Measurements from ENCODE around the gene EIPR1.

The EIPR1 gene

DNA sequence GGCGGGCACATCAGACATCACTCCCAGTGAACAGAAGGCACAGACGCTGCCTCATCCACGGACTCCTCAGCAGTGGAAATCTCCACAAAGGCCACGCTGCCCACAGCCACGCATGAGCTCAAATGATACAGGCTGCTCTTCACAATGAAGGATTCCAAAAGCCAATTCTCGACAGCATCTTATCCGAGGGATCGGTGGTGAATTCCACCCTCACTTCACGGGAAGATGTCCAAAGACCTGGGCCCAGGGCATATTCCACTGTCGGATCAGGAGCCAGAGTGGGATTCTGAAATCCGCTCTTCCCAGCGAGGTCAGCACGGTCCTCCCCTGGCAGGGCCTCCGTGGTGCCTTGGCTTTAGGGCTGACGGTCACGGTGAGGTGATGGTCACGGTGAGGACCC is 55.8 kb downstream of the EIPR1 start:
- no peak for DNase-seq

GRCh38 chr2:3320910-3321605 is 56.6 kb downstream of the EIPR1 start:
- DNase-seq: no peak

- no peak for DNase-seq
Measured at GRCh38 chr2:3319745-3320566, 57.7 kb downstream of the EIPR1 start.

DNA sequence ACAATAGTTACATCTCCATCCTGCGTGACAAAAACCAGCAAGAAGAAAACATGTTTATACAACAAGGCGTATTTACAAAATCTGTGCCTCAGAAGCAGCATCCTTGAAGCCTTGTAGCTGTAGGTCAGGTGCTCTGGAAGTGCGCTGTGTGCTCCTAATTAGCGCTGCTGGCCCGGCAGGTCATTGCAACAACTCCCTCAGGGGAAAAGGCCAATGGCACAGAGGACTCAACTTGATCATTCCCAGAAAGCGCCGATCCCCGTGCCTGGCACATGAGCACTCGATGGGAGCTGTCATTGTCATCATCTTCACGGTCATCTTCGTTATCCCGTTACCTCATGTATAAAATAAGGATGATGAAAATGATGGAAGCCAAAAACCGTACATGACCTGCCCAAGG is 58.5 kb downstream of the EIPR1 start:
- no peak for DNase-seq

DNA sequence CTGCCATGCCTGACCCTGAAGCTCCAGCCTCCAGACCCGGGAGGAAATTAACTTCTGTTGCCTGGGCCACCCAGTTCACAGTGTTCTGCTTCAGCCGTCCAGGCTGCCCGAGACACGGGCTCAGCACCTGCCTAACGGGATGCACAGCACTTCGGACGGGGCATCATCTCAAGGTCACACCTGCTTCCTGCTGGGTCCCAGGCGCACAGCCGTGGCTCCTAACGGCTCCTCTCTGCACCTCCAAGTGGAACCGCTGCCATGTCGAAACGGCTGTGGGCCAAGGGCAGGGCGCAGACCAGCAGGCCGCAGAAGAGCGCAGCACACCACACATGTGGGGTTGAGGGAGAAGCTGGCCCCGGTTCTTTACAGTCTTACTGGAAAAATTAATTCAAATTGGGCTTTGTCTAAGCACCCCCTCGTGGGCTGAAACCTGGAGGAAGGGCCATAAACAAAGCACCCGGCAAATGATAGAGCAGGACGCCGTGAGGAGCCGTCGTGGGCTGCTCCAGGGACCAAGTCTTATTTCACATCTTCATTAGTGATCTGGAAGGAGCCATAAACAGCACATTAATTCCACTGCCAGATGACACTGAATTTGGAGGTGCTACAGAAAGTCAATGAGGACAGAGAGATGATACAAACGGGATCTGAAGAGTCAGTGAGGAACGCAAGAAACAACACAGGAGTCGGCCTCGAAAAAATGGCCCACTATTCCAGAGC is 59.6 kb downstream of the EIPR1 start:
- no peak for DNase-seq

- no peak for DNase-seq
Measured at GRCh38 chr2:3317277-3317685, 60.3 kb downstream of the EIPR1 start.

DNA sequence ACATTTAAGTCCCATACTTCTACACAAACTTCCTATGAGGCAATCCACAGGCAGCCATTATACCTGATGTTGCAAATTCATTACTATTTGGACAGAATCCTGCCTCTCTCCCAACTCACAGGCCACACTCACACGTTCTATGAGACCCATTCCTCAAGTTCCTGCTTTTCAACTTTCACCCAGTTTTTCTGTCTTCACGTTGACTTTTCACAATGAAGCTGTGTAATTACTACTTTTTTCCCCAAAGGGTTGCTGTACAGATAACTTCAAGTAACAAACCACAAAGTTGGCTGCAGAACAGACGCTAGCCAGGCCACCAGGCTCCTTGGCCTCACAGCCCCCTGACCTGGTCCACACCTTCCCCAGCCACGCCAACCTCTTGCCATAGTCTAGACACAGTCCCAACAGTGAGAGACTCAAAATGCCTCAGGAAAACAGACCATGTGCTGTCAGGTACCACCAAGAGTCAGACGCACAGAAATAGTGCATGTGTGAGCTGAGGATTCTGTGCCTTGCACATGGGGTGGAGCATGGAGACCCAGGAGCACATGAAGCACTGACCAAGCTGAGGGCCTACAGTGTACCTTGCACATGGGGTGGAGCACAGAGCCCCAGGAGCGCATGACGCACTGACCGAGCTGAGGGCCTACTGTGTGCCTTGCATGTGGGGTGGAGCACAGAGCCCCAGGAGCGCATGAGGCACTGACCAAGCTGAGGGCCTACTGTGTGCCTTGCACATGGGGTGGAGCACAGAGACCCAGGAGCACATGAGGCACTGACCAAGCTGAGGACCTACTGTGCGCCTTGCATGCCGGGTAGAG is 61.0 kb downstream of the EIPR1 start:
- no peak for DNase-seq

DNA sequence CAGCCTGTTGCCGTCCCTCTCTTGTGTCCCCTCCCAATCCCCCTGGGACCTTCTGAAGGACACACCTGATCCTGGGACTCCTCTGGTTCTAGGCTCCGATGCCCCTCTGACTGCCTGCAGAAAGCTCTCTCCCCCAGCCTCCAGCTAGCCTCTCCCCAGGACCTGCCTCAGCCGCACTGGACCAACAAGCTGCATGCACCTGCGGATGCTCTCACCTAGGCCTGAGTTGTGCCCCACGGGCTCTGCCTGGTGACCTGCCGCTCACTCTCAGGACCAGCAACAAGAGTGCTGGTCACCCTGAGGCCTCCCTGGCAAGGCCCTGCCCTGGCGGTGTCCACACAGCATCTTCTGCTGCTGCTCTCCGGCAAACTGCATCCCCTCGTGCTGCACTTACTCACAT is 63.0 kb downstream of the EIPR1 start:
- no peak for DNase-seq

- no peak for DNase-seq
Measured at GRCh38 chr2:3313781-3314375, 63.7 kb downstream of the EIPR1 start.

DNA sequence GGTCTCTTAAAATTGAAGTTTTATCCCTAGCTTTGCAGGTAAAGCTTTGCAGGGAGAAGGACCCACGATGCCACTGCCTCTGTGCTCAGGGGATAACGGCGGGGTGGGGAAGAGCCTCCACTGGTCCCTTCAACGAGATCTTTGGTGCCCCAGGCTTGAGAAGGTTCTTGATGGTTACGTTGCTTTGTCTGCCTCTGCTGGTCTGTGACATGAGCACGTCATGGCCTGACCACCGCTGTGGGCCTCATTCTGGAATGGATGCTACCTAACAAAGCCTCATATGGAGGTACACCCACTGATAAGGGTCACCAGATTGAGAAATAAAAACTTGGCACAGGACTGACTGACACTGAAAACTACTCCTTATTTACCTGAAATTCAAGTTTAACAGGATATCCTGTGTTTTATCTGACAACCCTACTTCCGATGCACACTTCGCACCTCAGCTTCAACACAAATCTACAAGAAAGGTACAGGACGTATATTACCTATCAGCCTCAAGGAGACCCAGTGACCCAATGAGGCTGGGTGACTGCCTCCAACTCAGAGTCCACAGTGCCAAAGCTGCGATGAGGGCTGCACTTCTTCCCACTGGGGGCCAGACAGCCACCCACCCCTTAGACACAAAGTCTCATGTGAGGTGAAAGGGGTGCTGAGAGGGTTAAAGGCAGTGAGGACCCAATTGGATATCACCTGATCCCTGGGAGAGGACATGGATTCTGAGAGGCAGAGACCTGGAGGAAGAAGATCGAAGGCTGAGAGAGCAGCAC is 64.9 kb downstream of the EIPR1 start:
- no peak for DNase-seq

DNA sequence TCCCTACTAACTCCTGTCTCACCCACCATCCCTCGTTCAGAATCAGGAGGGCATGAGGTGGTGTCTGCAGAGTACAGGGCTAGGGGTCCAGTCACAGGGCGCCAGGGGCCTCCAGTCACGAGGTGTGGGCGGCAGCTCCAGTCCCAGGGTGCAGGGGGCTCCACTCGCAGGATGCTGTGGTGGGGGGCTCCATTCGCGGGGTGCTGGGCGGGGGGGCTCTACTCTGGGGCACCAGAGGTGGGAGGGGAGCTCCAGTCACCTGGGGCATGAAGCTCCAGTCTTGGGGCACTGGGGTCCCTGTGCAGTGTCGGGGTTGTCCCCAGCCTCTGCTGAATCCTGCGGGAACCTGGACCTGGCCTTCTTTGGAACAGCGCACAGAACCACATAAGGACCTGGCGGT is 66.0 kb downstream of the EIPR1 start:
- no peak for DNase-seq

GRCh38 chr2:3309496-3310355 is 67.9 kb downstream of the EIPR1 start:
- no peak for DNase-seq

DNA sequence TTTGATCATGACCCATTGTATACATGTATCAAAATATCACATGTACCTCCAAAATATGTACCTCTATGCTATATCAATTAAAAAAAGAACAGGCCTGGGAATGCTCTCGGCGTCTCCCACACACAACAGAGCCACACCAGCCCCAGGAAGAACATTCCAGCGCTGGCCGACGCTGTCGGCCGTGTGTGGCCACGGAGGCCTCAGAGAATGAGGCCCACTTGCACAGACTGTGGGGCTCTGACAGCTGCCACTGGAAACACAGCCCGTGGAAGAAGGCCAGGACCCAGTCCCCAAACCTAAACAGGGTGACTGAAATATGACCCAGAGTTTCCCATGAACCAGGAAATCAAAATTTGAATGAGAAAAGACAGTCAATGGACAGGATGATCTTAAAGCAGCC is 69.7 kb downstream of the EIPR1 start:
- DNase-seq: no peak

DNA sequence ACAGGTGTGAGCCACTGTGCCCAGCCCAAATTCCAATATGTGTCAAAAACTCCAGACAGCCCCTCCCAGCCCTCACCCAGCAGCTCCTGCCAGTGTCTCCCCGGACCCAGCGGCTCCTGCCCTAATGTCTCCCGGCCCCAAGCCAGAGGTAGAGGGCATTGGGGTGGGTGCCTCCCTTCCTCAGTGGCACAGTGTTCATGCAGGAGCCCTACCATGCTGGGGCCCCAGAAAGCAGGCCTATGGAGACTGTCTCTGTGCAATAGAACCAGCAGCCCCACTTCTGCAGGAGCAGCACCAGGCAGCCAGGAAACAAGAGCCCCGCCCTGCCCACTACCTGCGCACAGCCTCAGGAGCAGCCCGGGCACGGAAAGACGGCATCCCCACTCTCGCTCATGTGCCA is 70.4 kb downstream of the EIPR1 start:
- no peak for DNase-seq

- no peak for DNase-seq
Measured at GRCh38 chr2:3305952-3306351, 71.7 kb downstream of the EIPR1 start.

- no peak for DNase-seq
Measured at GRCh38 chr2:3305431-3305830, 72.2 kb downstream of the EIPR1 start.

DNA sequence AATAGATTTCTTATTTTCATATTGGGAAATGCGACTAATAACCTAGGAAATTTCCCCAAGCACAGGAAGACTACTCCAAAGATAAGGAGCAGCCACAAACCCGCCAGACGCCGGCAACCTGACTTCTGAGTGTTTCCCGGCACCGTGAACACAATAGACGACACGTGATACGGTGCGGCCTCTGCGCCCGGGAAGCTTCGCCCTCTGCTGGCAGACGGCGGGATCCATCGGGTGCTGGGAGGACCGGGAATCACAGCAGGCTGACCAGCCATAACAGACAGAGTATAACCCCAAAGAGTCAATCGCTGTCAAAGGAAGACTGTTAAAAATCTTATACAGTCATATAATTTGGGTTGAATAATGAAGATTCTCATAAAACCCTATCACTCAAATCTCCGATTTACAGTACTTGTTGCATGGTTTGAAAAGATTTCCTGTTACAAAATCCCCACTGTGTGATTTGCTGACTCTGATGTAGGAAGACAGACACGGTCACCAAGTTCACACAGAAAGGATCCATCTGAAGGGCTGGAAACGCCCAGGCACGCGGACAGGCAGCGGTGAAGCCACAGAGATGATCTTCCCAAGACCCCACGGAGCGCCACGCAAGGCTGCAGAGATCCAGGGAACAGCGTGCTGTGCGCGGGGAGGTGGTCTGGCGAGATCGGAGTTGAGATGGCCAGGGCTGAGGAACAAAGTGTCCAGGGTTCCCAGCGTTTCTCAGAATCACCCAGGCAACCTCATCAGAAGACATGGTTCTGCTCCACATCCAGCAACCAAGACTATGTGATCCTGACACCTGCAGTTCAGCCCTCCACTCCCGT is 73.8 kb downstream of the EIPR1 start:
- DNase-seq: peak; percentile 82

- DNase-seq: no peak
Measured at GRCh38 chr2:3302751-3303582, 74.7 kb downstream of the EIPR1 start.

DNA sequence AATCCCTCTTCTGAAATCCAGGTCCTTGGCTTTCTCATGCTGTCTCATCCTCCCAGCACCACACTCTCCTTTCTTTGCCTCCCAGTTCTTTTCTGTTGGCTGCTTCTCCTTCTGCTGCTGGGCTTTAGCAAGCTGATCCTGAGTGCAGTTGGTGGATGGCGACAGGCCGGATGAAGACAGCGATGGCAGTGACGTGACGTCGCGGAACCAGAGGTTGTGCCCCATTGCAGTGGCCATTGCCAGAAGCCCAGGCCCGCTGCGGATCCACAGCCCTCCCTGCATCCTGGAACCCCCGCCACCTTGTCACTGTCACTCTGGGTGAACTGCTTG is 75.2 kb downstream of the EIPR1 start:
- DNase-seq: no peak

Data from stimulated activated CD4-positive, alpha-beta T cell treated with anti-CD3 and anti-CD28 coated beads, Interleukin-4, amount 100 ng/mL, for 24 hours (primary cell).